LNCaP clone FGC (cell line): ENCODE measurements around the gene CLEC1B.
"Not testable (repeated sequence)": the region's sequence is repeated elsewhere in the genome, so short reads cannot be mapped to it uniquely, and the experiment has no call there.

ENCODE experiments used
- DNase-seq: peaks from one replicate; pipeline ENCODE4 v3.0.0-alpha.2; 2011; ENCODE audit warnings: low read depth
- H3K4me3 ChIP-seq: 2 replicates; pipeline ENCODE4 v1.5.1; 2011; ENCODE audit warnings: mild to moderate bottlenecking, low read depth, low read length, control low read depth
- CTCF ChIP-seq: IDR thresholded peaks from 2 replicates; pipeline ENCODE4 v1.5.1; 2012; ENCODE audit warnings: mild to moderate bottlenecking; ENCODE audit not compliant: control insufficient read depth, insufficient read depth; ENCODE audit errors: extremely low read depth

The CLEC1B gene

DNA sequence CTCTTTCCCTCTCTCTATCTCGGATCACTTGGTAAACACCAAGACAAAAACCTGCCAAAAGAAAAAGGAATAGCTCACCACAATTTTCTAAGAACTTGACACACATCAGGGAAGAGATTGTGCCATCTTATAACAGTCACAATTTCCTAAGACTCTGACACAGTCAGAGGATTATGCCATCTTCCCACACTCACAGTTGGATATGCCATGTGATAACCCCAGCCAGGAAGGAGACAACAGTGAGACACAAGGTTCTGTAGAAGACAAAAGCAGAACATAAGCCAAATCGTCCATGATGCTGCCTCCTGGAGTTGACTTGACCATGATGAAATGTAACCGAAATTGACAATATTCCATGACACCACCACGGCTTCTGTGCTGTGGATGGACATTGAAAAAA, 28.8 kb upstream of the CLEC1B start:
- no peak for DNase-seq
- no peak for TF ChIP-seq CTCF
- no peak overlapping the region for H3K4me3 ChIP-seq

GRCh38 chr12:10027311-10027710, 28.4 kb upstream of the CLEC1B start:
- TF ChIP-seq CTCF, result no peak
- no peak overlapping the region for H3K4me3 ChIP-seq
- DNase-seq, result no peak

GRCh38 chr12:10026666-10027065, 27.7 kb upstream of the CLEC1B start:
- not testable (repeated sequence) for H3K4me3 ChIP-seq, DNase-seq

DNA sequence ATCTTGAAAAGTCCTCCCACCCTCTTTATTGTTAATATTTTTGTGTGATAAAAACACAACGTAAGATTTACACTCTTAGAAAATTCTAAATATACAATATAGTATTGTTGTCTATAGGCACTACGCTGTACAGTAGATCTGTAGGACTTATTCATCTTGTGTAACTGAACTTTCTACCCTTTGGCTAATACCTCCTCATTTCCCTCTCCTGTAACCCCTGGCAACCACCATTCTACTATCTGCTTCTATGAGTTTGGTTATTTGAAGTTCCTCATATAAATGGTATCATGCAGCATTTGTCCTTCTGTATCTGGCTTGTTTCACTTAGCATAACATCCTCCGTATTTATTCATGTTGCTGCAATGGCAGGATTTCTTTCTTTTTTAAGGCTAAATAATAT, 26.3 kb upstream of the CLEC1B start:
- no peak overlapping the region for H3K4me3 ChIP-seq
- no peak for TF ChIP-seq CTCF
- DNase-seq, result no peak

DNA sequence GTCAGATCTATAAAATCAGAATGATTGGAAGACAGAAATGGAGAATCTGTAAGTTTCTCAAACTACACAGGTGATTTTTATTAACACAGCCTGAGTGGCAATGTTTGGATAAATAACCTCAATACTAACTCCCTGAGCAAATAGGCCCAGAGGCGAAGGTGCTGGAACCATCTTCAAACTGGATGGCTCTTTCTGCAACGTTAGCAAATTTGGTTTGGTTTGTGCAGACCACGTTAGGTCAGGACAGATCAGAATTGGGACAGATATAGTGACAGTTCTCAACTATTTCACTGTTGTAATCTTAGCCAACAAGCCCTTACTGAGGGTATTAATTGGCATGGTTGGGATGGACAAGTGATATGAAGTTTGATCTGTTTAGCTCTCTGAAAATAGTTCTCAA, 22.4 kb upstream of the CLEC1B start:
- no peak for TF ChIP-seq CTCF
- no peak overlapping the region for H3K4me3 ChIP-seq
- DNase-seq, result no peak

- no peak for TF ChIP-seq CTCF
- H3K4me3 ChIP-seq, result no peak overlapping the region
- peak; percentile 68 for DNase-seq
These were observed 19.5 kb upstream of the CLEC1B start for GRCh38 chr12:10018386-10018785.

- TF ChIP-seq CTCF, result no peak
- no peak overlapping the region for H3K4me3 ChIP-seq
- DNase-seq, result no peak
These were observed 18.0 kb upstream of the CLEC1B start for GRCh38 chr12:10016881-10017280.

- DNase-seq, result no peak
- no peak overlapping the region for H3K4me3 ChIP-seq
- TF ChIP-seq CTCF, result no peak
These were observed 16.5 kb upstream of the CLEC1B start for GRCh38 chr12:10015450-10015849.
